Cortex of kidney (tissue), 1 donor: ENCODE data around the gene CCNC.

Source experiments
- DNase-seq: peaks from one replicate; lab custom pipeline; 2025; lab: John Stamatoyannopoulos, UW

CCNC gene

DNA sequence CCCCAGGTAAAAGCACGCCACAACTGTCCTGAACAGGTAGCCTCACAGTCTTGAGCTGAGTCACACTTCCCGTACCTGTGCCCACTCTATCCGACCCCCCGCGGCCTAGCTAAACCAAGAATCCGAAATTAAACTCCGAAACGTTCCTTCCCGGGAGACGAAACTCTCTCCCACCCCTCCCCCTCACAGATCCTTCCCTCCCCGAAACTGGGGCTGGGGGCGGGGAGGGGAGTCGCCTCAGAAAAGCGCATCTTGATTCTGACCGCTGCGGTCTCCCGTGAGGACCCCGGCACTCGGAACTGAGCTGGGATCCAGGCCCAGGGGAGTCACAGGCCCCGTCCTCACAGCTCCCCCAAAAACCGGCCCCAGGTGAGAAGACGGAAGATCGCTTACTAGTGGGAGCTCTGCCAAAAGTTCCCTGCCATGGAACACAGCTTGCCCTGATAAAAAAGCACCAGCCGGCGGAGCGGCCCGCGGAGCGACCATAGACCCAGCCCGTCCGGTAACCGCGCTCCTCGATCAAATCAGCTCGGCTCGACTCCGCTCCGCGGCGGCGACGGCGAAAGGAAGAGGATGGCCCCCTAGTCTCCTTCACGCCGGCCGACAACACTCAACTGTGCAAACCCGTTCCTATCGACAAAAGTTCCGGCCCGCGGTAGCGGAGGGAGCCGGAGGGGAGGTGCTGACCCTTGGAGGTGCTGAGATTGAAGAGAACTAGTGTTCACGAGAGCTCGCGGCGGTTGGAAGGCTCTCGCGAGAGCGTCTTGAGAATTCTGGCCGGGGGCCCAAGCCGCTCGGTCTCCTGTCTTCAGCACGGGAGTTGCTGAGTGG lies at the start of gene CCNC:
CCNC (minus strand) TSS at position 558 of the 831 bp plus-strand sequence; CDS start at position 425, 133 bp downstream.
- no peak for DNase-seq

DNA sequence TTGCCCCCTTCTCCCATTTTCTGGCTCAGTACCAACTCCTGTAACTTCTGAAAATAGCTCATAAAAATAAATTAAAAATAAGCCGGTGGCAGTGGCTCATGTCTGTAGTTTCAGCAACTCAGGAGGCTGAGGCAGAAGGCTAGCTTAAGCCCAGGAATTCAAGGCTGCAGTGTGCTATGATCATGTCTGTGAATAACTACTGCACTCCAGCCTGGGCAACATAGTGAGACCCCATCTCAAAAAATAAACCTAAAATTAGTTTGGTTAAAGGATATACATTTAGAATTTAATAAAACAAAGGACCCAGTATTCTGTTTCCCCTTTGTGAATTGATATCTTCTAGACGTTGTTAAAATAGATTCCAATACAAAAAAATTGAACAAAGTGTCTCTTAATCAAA lies 48.7 kb upstream of the CCNC start:
- DNase-seq: no peak

- no peak for DNase-seq
Observed at GRCh38 chr6:99614430-99615186, 46.1 kb upstream of the CCNC start.

DNA sequence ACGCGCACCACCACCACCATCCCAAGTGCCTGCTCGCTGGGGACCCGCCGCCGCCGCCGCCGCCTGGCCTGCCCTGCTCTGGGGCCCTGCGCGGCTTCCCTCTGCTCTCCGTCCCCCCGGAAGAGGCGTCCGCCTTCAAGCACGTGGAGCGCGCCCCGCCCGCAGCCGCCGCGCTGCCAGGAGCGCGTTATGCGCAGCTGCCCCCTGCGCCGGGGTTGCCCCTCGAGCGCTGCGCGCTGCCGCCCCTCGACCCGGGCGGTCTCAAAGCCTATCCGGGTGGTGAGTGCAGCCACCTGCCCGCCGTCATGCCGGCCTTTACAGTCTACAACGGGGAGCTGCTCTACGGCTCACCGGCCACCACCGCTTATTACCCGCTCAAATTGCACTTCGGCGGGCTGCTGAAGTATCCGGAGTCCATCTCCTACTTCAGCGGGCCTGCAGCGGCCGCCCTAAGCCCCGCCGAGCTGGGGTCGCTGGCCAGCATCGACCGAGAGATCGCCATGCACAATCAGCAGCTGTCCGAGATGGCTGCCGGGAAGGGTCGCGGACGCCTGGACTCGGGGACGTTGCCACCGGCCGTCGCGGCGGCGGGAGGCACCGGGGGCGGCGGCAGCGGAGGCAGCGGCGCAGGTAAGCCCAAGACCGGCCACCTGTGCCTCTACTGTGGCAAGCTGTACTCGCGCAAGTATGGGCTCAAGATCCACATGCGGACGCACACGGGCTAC lies 45.4 kb upstream of the CCNC start:
- DNase-seq: no peak

GRCh38 chr6:99613409-99613704 lies 44.9 kb upstream of the CCNC start:
- no peak for DNase-seq

- DNase-seq: no peak
Observed at GRCh38 chr6:99612551-99613408, 44.3 kb upstream of the CCNC start.

DNA sequence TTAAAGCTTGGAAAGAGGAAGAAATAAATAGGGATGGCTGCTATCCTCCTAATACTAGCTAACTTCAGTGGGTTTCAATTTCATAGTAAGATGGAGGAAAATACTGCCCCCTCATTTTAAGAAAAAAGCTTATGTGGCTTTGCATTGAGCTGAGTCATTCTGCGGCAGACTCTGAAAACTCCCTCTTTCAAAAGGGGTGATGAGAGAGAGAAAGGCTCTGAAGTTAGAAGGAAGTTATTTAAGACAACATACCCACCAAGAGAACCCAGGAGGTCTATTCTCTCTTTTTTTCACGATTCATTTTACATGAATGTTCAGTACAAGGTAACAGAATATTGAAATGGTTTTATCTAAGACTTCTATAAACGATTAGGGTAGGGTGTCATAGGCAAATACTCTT lies 42.7 kb upstream of the CCNC start:
- no peak for DNase-seq

GRCh38 chr6:99609905-99610489 lies 41.5 kb upstream of the CCNC start:
- no peak for DNase-seq

GRCh38 chr6:99608886-99609482 lies 40.5 kb upstream of the CCNC start:
- no peak for DNase-seq

- DNase-seq: no peak
Observed at GRCh38 chr6:99608059-99608885, 39.8 kb upstream of the CCNC start.

GRCh38 chr6:99607416-99608036 lies 39.1 kb upstream of the CCNC start:
- DNase-seq: no peak

DNA sequence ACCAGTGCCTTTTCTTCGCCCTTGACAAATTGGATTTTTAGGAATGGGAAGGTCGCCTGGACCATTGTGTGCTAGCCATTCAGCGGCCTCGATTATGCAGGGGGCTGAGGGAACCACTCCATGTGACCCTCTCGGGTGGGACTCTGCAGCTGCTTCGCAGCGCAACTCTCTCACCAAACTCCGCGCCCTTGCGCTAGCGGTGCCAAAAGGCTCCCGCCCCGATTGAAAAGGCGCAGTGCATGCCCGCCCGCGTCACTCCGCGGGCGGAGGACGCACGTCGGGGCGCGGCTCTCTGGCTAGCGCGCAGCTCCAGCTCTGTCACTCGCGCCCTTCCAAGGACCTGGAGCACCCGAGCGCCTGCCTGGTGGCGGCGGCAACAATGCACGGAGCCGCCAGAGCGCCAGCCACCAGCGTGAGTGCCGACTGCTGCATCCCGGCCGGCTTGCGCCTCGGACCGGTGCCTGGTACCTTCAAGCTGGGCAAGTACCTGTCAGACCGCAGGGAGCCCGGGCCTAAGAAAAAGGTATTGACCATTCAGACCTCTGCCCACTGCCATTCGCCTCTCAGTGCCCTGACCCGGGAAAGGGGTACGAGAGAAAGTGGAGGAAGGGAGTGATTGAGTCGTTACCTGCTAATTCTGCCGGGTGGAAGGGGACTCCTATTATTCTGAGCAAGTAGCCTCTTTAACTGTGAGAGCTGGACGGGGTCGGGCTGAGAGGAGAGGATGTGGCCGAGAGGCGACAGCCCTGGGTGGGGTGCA lies 38.4 kb upstream of the CCNC start, which contains the start of gene PRDM13:
PRDM13 (plus strand) TSS at position 178 of the 760 bp plus-strand sequence; CDS start at position 380, 202 bp downstream.
- DNase-seq: no peak

DNA sequence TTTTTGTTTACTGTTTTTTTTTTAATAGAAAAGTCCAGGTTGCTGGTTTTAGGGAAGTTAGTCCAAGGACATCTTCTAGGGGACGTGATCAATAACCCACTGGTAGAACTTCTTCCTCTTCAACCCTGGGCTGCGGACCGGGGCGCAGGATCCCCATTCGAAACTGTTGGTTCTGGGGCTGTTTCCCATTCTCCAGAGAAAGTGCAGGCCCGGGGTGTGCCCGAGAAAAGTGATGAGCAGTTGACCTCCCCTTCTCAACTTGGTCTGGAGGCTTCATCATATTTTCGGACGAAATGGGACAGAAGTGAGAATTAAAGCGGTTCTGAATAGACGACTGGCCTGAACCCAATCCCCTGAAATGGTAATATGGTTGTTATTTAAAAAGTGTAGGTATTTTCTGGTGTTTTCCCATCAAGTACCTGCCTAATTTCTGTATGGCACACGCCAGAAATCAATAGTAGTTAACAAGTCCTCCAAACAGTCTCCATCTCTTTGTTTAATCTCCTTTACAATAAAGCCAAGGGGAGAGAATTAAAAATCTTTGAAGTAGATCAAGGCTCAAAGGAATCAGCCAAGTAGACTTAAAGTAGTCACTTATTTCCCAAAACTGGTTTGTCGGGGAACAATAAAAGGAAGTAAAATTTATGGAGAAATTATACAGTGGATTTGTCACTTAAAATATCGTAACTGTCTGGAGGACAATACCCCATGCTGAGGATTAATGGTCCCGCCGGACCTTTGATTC lies 37.6 kb upstream of the CCNC start:
- no peak for DNase-seq

- DNase-seq: no peak
Observed at GRCh38 chr6:99605074-99605734, 36.7 kb upstream of the CCNC start.

DNA sequence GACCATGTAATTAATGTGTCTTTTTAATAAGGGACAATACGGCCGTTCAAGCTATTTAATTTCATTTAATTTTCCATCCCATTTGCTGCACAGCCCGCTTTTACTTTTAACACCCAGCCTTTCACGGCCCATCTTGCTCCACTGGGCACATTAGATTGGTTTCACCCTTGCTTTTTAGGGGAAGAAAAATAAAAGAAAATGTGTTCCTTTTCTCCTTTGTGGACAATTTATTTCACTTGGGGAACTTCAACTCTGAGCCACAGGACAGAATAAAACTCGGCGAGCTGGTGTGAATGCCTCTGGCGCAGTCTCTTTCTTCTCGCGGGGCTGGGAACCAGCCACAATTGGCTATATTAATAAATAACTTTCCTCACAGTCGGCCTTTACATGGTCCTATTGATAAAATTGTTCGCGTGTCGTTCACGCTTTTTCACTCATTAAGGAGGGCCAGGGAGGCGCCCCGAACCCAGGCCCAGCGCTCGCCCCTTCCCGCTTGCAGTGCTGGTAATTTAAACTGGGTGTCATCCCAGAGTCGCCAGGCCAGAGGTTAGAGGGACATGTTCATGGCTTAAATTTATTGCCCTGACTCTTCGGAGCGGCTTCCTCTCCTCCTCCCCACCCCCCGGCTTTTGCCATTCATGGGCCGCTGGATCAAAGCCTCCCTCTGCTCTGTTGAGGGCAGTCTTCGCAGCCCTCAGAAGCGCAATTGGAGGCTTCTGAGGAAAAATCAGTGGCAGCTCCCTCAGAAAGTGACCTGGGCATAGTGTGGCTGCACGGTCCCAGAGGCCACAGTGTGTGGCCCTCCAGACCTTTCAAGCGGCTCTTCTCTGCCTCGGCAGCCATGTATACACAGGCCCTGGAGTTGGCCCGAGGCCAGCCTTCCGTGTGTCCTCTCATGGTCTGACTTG lies 36.0 kb upstream of the CCNC start:
- DNase-seq: no peak

- no peak for DNase-seq
Observed at GRCh38 chr6:99603421-99604165, 35.1 kb upstream of the CCNC start.
